Fibroblast of lung (primary cell): Measurements from ENCODE around the gene KCNK15. TPM values are rescaled to one million over a fixed set of nuclear protein-coding genes. Genes with fewer than 3 reads are reported as not detected.

Source experiments
- DNase-seq, 2 donors: peaks; one replicate each; pipeline versions ENCODE4 v3.0.0 to v3.0.0-alpha.2; 2010; ENCODE audit warnings: low read depth in 2 of 2
- H2AFZ ChIP-seq: 2 replicates; pipeline ENCODE4 v1.5.1; 2012; ENCODE audit warnings: low read length, control low read depth, inconsistent platforms
- H3K27ac ChIP-seq: 2 replicates; pipeline ENCODE4 v1.5.1; 2011; ENCODE audit warnings: low read length, control low read depth; ENCODE audit not compliant: insufficient read depth
- H3K27me3 ChIP-seq: 2 replicates; pipeline ENCODE4 v1.5.1; 2011; ENCODE audit warnings: mild to moderate bottlenecking, low read length; ENCODE audit not compliant: control insufficient read depth, insufficient read depth
- H3K36me3 ChIP-seq: 2 replicates; pipeline ENCODE4 v1.5.1; 2011; ENCODE audit warnings: low read length; ENCODE audit not compliant: control insufficient read depth, insufficient read depth
- H3K4me1 ChIP-seq: 2 replicates; pipeline ENCODE4 v1.5.1; 2011; ENCODE audit warnings: low read length; ENCODE audit not compliant: control insufficient read depth, insufficient read depth; ENCODE audit errors: extremely low read depth
- H3K4me2 ChIP-seq: 2 replicates; pipeline ENCODE4 v1.5.1; 2011; ENCODE audit warnings: low read length, control low read depth; ENCODE audit not compliant: insufficient read depth; ENCODE audit errors: extremely low read depth
- H3K4me3 ChIP-seq, 4 experiments: fragments of 200-600 bp in 1 of 4; sonication (generic) in 1 of 4; replicated peaks in 1 of 4; 2 replicates each; pipeline ENCODE4 v1.5.1; 2011 to 2016; ENCODE audit warnings: low read length in 4 of 4, low read depth in 3 of 4, mild to moderate bottlenecking in 3 of 4, control low read depth in 2 of 4, inconsistent platforms in 1 of 4, mixed read lengths in 1 of 4; ENCODE audit not compliant: insufficient read depth in 1 of 4; ENCODE audit errors: control extremely low read depth in 1 of 4
- H3K79me2 ChIP-seq: 2 replicates; pipeline ENCODE4 v1.5.1; 2012; ENCODE audit warnings: mild to moderate bottlenecking, low read length, inconsistent platforms; ENCODE audit not compliant: control insufficient read depth, insufficient read depth
- H3K9ac ChIP-seq: 2 replicates; pipeline ENCODE4 v1.5.1; 2011; ENCODE audit warnings: mild to moderate bottlenecking, low read length, control low read depth; ENCODE audit not compliant: insufficient read depth
- H3K9me3 ChIP-seq: 2 replicates; pipeline ENCODE4 v1.5.1; 2012; ENCODE audit warnings: low read depth, low read length; ENCODE audit not compliant: control insufficient read depth, insufficient read depth
- H4K20me1 ChIP-seq: 2 replicates; pipeline ENCODE4 v1.5.1; 2011; ENCODE audit warnings: low read length; ENCODE audit not compliant: control insufficient read depth, insufficient read depth; ENCODE audit errors: extremely low read depth
- CTCF ChIP-seq, 2 donors: IDR thresholded peaks in 1 of 2; conservative IDR thresholded peaks in 1 of 2; 1 replicate in 1 of 2; 2 replicates in 1 of 2; pipeline ENCODE4 v1.5.1; 2011 to 2012; ENCODE audit warnings: low read length in 2 of 2, control low read depth in 1 of 2, inconsistent platforms in 1 of 2, low read depth in 1 of 2, mild to moderate bottlenecking in 1 of 2
- EZH2 ChIP-seq: IDR thresholded peaks from 2 replicates; pipeline ENCODE4 v1.5.1; 2012; ENCODE audit warnings: low read length, control low read depth, mild to moderate bottlenecking; ENCODE audit errors: missing control alignments
- polyA plus RNA-seq, 2 donors: library from polyadenylated mRNA; depleted of rRNA in 1 of 2; stranded (reverse) in 1 of 2; unstranded in 1 of 2; fragments of >200 nt; gene quantifications; 2 replicates each; pipeline ENCODE4 v1.2.1, GENCODE V29; 2011 to 2012; ENCODE audit warnings: missing spikeins in 1 of 2
- total RNA-seq: library from RNA; depleted of rRNA; stranded (reverse); fragments of >200 nt; gene quantifications from 2 replicates; pipeline ENCODE4 v1.2.1, GENCODE V29; 2014

Gene KCNK15
- total and polyA plus RNA-seq, 2 donors (not counting 1 experiment from before 2014, with no cell fraction given), result 1.8 to 2.2 TPM

- Histone ChIP-seq H3K4me3 (no peak overlapping the region), H3K4me1 (peaks cover 14% of the 10 kb centered on the region), H3K9ac (no peak overlapping the region), H3K27ac (no peak overlapping the region), H3K36me3 (no peaks in the 10 kb centered on the region), H3K79me2 (no peaks in the 10 kb centered on the region), H4K20me1 (no peaks in the 10 kb centered on the region), H3K4me2 (no peak overlapping the region), H2AFZ (no peak overlapping the region), H3K27me3 (peaks cover 2% of the 10 kb centered on the region), H3K9me3 (no peaks in the 10 kb centered on the region)
- TF ChIP-seq CTCF (conservative IDR thresholded peaks at IDR 0.05 in 1 of 2, IDR thresholded peaks at IDR 0.05 in 1 of 2; ENCODE audit: low read depth in 1 of 2, low read length in 2 of 2) (no peak), EZH2 (no peak)
- no peak for DNase-seq
These were observed 22.7 kb upstream of the KCNK15 start for GRCh38 chr20:44722990-44723389.

- H3K4me1 ChIP-seq, result peaks cover 14% of the 10 kb centered on the region
- no peak overlapping the region for H3K4me2 ChIP-seq
- no peaks in the 10 kb centered on the region for H4K20me1 ChIP-seq
- H3K27me3 ChIP-seq, result peaks cover 2% of the 10 kb centered on the region
- H2AFZ ChIP-seq, result no peak overlapping the region
- no peaks in the 10 kb centered on the region for H3K9me3 ChIP-seq
- TF ChIP-seq CTCF (conservative IDR thresholded peaks at IDR 0.05 in 1 of 2, IDR thresholded peaks at IDR 0.05 in 1 of 2; ENCODE audit: low read depth in 1 of 2, low read length in 2 of 2) (no peak), EZH2 (no peak)
- H3K27ac ChIP-seq, result no peak overlapping the region
- no peak for DNase-seq
- H3K9ac ChIP-seq, result no peak overlapping the region
- H3K36me3 ChIP-seq, result no peaks in the 10 kb centered on the region
- no peak overlapping the region for H3K4me3 ChIP-seq
- H3K79me2 ChIP-seq, result no peaks in the 10 kb centered on the region
These were observed 22.3 kb upstream of the KCNK15 start for GRCh38 chr20:44723391-44723790.

- Histone ChIP-seq H3K4me3 (no peak overlapping the region), H3K27ac (no peak overlapping the region), H3K4me2 (no peak overlapping the region), H2AFZ (no peak overlapping the region), H3K9ac (no peak overlapping the region), H3K36me3 (no peaks in the 10 kb centered on the region), H4K20me1 (no peaks in the 10 kb centered on the region), H3K4me1 (peaks cover 14% of the 10 kb centered on the region), H3K9me3 (no peaks in the 10 kb centered on the region), H3K79me2 (no peaks in the 10 kb centered on the region), H3K27me3 (peaks cover 2% of the 10 kb centered on the region)
- DNase-seq, result no peak
- TF ChIP-seq CTCF (conservative IDR thresholded peaks at IDR 0.05 in 1 of 2, IDR thresholded peaks at IDR 0.05 in 1 of 2; ENCODE audit: low read depth in 1 of 2, low read length in 2 of 2) (no peak), EZH2 (no peak)
These were observed 21.8 kb upstream of the KCNK15 start for GRCh38 chr20:44723798-44724362.
